Subcutaneous abdominal adipose tissue (tissue), 5 donors: ENCODE results near the gene COQ10B.
"Not testable (repeated sequence)": the region's sequence is repeated elsewhere in the genome, so short reads cannot be mapped to it uniquely, and the experiment has no call there.

ENCODE experiments used
- H3K27ac ChIP-seq: one replicate; pipeline ENCODE4 v1.7.0; 2013; ENCODE audit warnings: low read depth, mild to moderate bottlenecking, inconsistent platforms, low read length, moderate library complexity
- H3K27me3 ChIP-seq, 5 donors: one replicate each; pipeline ENCODE4 v1.7.0; 2013; ENCODE audit warnings: low read length in 5 of 5, inconsistent platforms in 1 of 5; ENCODE audit not compliant: control insufficient read depth in 5 of 5, insufficient read depth in 4 of 5
- H3K36me3 ChIP-seq, 5 donors: one replicate each; pipeline ENCODE4 v1.7.0; 2013; ENCODE audit warnings: low read length in 5 of 5; ENCODE audit not compliant: control insufficient read depth in 5 of 5, insufficient read depth in 5 of 5
- H3K4me1 ChIP-seq, 5 donors: one replicate each; pipeline ENCODE4 v1.7.0; 2013; ENCODE audit warnings: low read length in 5 of 5, mild to moderate bottlenecking in 3 of 5, moderate library complexity in 1 of 5; ENCODE audit not compliant: control insufficient read depth in 5 of 5, insufficient read depth in 5 of 5
- H3K4me3 ChIP-seq, 5 donors: one replicate each; pipeline ENCODE4 v1.7.0; 2013; ENCODE audit warnings: low read length in 5 of 5, low read depth in 1 of 5
- H3K9ac ChIP-seq, 5 donors: one replicate each; pipeline ENCODE4 v1.7.0; 2013; ENCODE audit warnings: low read length in 5 of 5, mild to moderate bottlenecking in 4 of 5, moderate library complexity in 3 of 5
- H3K9me3 ChIP-seq, 5 donors: one replicate each; pipeline ENCODE4 v1.7.0; 2013; ENCODE audit warnings: low read length in 5 of 5; ENCODE audit not compliant: control insufficient read depth in 5 of 5
- donor health status: healthy.
- donor health status: healthy.
- donor health status: healthy.
- donor health status: healthy.
- donor health status: healthy.

Gene COQ10B

DNA sequence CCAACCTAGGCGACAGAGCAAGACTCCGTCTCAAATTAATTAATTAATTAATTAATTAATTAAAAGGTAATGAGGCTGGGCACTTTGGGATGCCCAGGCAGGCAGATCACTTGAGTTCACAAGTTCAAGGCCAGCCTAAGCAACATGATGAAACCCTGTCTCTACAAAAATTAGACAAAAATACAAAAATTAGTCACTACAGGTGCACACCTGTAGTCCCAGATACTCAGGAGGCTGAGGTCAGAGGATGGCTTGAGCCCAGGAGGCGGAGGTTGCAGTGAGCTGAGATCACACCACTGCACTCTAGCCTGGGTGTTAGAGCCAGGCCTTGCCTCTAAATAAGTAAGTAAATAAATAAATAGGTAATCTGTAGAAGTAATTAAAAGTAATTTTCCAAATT is 25.4 kb upstream of the COQ10B start:
- peak overlapping the region; percentile 50 for H3K27ac ChIP-seq
- no peaks in the 10 kb centered on the region for H3K9me3 ChIP-seq
- no peak overlapping the region for H3K4me3 ChIP-seq
- H3K9ac ChIP-seq, result no peak overlapping the region
- no peaks in the 10 kb centered on the region for H3K27me3 ChIP-seq
- peaks cover 0 to 11% (median 7%) of the 10 kb centered on the region in 5 donors for H3K36me3 ChIP-seq
- peaks cover 11 to 78% (median 70%) of the 10 kb centered on the region in 5 donors for H3K4me1 ChIP-seq

DNA sequence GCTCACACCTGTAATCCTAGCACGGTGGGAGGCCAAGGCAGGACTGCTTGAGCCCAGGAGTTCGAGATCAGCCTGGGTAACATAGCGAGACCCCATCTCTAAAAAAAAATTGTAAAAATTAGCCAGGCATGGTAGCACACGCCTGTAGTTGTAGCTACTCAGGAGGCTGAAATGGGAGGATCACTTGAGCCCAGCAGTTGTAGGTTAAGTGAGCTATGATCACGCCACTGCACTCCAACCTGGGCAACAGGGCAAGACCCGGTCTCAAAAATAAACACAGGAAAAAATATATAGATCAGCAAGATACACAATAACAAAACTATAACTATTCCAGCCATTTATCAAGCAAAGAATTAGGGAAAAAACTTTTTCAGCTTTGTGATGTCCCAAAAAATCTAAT is 21.5 kb upstream of the COQ10B start:
- peaks cover 14 to 76% (median 65%) of the 10 kb centered on the region in 5 donors for H3K4me1 ChIP-seq
- H3K9ac ChIP-seq, result peak overlapping the region in 2 of 5 donors; percentile 58 to 68
- peak overlapping the region in 1 of 5 donors; percentile 27 for H3K4me3 ChIP-seq

DNA sequence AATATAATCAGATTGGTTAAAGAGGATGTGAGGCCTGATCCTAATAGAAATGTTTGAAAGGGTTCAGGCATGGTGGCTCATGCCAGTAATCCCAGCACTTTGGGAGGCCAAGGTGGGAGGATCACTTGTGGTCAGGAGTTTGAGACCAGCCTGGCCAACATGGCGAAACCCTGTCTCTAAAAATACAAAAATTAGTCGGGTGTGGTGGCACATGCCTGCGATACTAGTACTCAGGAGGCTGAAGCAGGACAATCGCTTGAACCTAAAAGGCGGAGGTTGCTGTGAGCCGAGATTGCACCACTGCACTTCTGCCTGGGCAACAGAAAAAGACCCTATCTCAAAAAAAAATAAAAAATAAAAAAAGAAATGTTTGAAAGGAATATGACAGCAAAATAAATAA is 20.8 kb upstream of the COQ10B start:
- not testable (repeated sequence) for H3K36me3 ChIP-seq, H3K27me3 ChIP-seq, H3K9me3 ChIP-seq
- H3K27ac ChIP-seq, result peak overlapping the region; percentile 24
- H3K4me1 ChIP-seq, result peaks cover 10 to 70% (median 61%) of the 10 kb centered on the region in 5 donors
- H3K9ac ChIP-seq, result peak overlapping the region in 4 of 5 donors; percentile 99 to 100 (median 100)
- H3K4me3 ChIP-seq, result peak overlapping the region; percentile 8 to 100 (median 100)

More for the DNA sequence above, 21.5 kb upstream of the COQ10B start:
- Histone ChIP-seq H3K36me3 (peaks cover 0 to 4% (median 0%) of the 10 kb centered on the region in 5 donors), H3K27ac (peak overlapping the region; percentile 24), H3K27me3 (no peaks in the 10 kb centered on the region), H3K9me3 (no peaks in the 10 kb centered on the region)

DNA sequence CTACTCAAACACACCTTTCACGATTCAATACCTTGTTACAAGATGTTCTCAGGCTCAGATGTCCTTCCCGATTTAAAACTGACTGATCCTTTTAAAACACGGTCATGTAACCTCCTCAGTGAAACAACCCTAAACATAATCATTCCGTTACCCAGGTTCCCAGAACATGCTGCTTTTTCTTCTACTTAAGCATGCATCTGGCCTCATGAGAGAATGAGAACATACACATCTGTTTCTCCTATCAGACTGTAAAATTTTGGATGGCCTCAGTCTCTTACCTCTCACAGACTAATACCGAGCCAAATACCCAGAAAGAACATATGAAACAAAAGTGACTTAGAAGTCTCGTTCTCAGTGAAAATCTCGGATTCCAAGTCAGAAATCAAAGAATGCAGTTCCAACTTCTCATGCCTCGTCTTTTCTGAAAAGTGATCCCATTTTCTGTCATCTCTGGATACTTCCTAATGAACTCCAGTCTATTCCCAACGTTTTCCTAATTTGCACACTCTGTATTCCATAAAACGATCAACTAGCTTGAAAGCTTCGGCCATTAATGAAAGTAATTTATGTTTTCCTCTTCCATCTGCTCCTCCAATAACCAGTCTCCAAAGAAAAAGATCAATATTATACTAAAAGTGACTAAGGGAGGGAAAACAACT is 19.4 kb upstream of the COQ10B start:
- Histone ChIP-seq H3K36me3 (peaks cover 0 to 4% (median 0%) of the 10 kb centered on the region in 5 donors), H3K27ac (peak overlapping the region; percentile 100), H3K9me3 (no peaks in the 10 kb centered on the region), H3K27me3 (no peaks in the 10 kb centered on the region), H3K9ac (peak overlapping the region; percentile 99 to 100 (median 100)), H3K4me3 (peak overlapping the region; percentile 90 to 100 (median 100)), H3K4me1 (peaks cover 10 to 56% (median 53%) of the 10 kb centered on the region in 5 donors)

DNA sequence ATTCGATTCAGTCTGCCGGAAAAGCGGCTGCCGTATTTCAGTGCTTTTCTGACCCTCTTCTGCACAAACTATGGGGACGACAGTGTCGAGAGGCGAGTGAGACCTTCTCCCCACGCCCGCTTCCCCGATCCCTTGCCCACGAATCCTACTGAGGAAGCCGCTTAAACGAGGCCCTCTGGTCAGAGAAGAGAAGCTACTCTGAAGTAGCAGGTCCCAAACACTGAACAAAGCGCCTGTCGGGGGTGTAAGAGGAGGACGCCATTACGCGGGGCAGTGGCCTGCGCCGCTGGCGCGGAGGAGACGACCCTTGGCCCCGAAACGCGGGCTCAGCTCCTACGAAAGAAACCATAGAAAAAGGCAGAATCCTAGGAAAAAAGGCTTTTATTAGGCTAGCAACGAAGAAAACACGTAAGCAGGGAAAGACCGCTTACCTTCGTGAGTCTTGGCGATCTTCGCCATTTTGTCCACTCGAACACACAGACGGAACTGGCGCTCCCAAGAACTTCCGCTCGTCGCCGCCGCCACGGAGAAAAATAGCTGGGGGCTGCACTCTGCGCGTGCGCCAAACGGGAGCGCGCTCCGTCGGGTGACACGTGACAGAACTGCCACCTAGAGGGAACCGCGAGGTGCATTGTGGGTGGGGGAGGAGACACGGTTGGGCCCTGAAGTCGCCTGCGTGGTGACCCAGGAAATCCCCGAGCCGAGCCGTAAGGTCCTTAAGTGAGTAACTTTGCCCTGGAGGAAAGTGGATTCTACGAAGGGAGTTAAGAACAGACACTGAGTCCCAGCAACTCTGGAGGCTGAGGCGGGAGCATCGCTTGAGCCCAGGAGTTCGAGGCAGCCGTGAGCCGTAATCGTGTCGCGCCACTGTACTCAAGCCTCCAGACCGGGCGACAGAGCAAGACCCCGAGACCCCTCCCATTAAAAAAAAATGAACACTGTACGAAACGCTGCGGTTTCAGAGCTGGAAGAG is 18.5 kb upstream of the COQ10B start, which contains the start of gene SF3B1:
Gene SF3B1 (minus strand): TSS at position 488 of the 973 bp plus-strand sequence. CDS start 29 bp downstream, at position 459.
- no peaks in the 10 kb centered on the region for H3K9me3 ChIP-seq
- H3K27me3 ChIP-seq, result no peaks in the 10 kb centered on the region
- H3K27ac ChIP-seq, result peak within 1 kb of the TSS; percentile 100
- H3K4me1 ChIP-seq, result peaks cover 8 to 49% (median 48%) of the 10 kb centered on the region in 5 donors
- H3K4me3 ChIP-seq, result peak within 1 kb of the TSS; percentile 90 to 100 (median 100)
- H3K9ac ChIP-seq, result peak within 1 kb of the TSS; percentile 99 to 100 (median 100)
- H3K36me3 ChIP-seq, result no peaks in the 10 kb centered on the region

DNA sequence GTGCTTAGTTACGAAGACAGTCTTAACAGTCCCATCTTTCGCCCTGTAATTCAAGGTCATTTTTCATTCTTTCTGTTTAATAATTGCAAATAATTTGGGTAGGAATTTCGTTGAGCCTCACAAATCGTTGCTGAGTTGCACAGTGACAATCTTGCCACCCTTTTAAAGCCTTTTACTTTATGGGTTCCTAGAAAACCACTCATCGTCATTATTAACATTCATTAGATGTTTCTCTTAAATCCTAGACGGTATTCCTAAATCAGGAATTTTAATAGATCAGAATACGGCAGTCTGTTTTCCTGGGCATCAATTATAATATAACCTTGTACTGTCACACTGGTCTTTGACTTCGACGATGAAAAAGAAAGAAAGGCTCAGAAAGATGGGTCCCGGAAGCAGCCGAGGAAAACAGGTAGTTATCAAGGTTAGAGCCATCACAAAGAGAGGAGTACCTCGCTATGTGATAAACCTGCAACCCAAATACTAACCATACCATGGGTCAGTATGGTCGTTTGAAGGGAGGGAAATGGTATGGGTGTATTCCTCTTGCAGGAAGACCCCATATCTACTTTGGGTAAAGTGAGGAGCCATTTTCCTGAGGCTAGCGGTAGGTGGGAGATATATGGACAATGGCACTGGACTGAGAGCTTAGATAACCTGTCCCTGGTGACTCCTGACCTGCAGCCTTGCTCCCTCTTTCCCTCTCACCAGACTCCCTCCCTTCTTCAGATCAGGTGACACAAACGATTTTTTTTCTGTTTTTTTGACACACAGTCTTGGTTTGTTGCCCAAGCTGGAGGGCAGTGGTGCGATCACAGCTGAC is 17.5 kb upstream of the COQ10B start:
- H3K4me3 ChIP-seq, result peak overlapping the region; percentile 90 to 100 (median 99)
- H3K9me3 ChIP-seq, result no peaks in the 10 kb centered on the region
- peaks cover 8 to 41% (median 40%) of the 10 kb centered on the region in 5 donors for H3K4me1 ChIP-seq
- H3K27ac ChIP-seq, result peak overlapping the region; percentile 100
- no peaks in the 10 kb centered on the region for H3K27me3 ChIP-seq
- peak overlapping the region; percentile 83 to 100 (median 99) for H3K9ac ChIP-seq
- H3K36me3 ChIP-seq, result no peaks in the 10 kb centered on the region

DNA sequence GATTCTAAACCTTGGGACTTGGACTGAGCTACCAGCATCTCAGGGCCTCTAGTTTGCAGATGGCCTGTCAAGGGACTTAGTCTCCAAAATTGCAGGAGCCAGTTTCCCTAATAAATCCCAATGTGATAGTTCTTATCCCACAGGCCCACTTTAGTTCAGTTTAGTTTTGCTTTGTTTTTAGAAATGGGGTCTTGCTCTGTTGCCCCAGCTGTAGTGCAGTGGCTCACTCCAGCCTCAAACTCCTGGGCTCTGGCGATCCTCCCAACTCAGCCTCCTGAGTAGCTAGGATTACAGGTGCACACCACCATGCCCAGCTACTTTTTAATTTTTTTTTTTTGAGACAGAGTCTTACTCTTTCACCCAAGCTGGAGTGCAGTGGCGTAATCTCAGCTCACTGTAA is 16.0 kb upstream of the COQ10B start:
- Histone ChIP-seq H3K9me3 (no peaks in the 10 kb centered on the region), H3K27me3 (no peaks in the 10 kb centered on the region), H3K9ac (no peak overlapping the region), H3K36me3 (no peaks in the 10 kb centered on the region), H3K4me3 (no peak overlapping the region), H3K27ac (no peak overlapping the region), H3K4me1 (peaks cover 3 to 27% (median 25%) of the 10 kb centered on the region in 5 donors)

DNA sequence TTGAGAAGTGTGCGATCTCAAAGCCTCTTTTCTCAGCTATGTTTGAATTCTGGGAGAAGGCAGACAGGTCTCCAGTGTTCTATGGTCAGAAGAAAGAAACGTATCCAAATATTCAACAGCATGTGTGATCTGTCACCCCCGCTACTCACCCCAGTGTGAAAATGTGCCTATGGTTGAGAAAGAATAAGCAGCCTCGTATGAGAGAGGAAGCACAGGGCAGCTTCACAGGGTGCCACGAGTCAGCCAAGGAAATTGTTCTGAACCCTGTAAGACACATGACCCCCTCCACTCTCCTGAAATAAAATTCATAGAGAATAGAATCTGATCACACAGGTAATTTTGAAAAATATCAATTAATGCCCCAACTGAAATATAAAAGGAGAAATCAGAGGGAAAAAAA is 10.5 kb upstream of the COQ10B start:
- Histone ChIP-seq H3K27ac (no peak overlapping the region), H3K27me3 (no peaks in the 10 kb centered on the region), H3K4me1 (peaks cover 0 to 12% (median 0%) of the 10 kb centered on the region in 5 donors), H3K9ac (no peak overlapping the region), H3K9me3 (no peaks in the 10 kb centered on the region), H3K4me3 (no peak overlapping the region), H3K36me3 (no peaks in the 10 kb centered on the region)

DNA sequence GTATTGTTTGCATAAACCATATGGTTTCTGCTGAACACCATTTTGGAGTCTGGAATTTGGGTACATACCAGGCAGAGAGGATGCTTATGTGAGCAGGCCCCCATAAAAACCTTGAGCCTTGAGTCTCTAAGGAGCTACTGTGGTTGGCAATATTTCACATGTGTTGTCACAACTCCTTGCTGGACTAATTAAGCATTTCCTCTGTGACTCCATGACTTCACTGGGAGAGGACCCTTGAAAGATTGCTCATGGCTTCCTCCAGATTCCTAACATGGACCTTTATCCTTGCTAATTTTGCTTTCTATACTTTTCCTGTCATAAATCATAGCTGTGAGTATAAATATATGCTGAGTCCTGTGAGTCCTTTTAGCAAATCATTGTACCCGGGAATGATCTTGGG is 7.6 kb upstream of the COQ10B start:
- Histone ChIP-seq H3K4me1 (peaks cover 0 to 12% (median 0%) of the 10 kb centered on the region in 5 donors), H3K9me3 (no peaks in the 10 kb centered on the region), H3K27ac (no peak overlapping the region), H3K9ac (no peak overlapping the region), H3K27me3 (no peaks in the 10 kb centered on the region), H3K4me3 (no peak overlapping the region), H3K36me3 (no peaks in the 10 kb centered on the region)
